H1 (cell line): ENCODE data around the gene GRIP1. TPM values are rescaled to one million over a fixed set of nuclear protein-coding genes. Genes with fewer than 3 reads are reported as not detected.

Experiments
- CBX5 ChIP-seq: fragments of 300-800, 300-1000 bp; sonication (generic); IDR thresholded peaks from 2 replicates; pipeline ENCODE4 v1.7.1; 2016; ENCODE audit warnings: antibody characterized with exemption, low read length, low read depth
- PHF8 ChIP-seq: fragments of 200-600 bp; sonication (generic); conservative IDR thresholded peaks from 2 replicates; pipeline ENCODE4 v1.7.1; 2012; ENCODE audit warnings: low read depth, mild to moderate bottlenecking, inconsistent platforms, low read length, moderate library complexity
- POLR2A ChIP-seq, 2 experiments: IDR thresholded peaks; 1 replicate in 1 of 2; 2 replicates in 1 of 2; pipeline ENCODE4 v1.6.1; 2011; ENCODE audit warnings: low read depth in 2 of 2, low read length in 2 of 2, mild to moderate bottlenecking in 2 of 2; ENCODE audit errors: control extremely low read depth in 1 of 2
- RNF2 ChIP-seq: fragments of 200-900, 300-1000 bp; sonication (generic); IDR thresholded peaks from 2 replicates; pipeline ENCODE4 v1.7.1; 2016; ENCODE audit warnings: borderline replicate concordance, low read depth, mild to moderate bottlenecking, antibody characterized with exemption, low read length; ENCODE audit not compliant: poor library complexity, severe bottlenecking; ENCODE audit errors: missing control alignments
- SRF ChIP-seq: IDR thresholded peaks from 2 replicates; pipeline ENCODE4 v1.6.1; 2011; ENCODE audit warnings: mild to moderate bottlenecking, low read depth, low read length, moderate library complexity
- YY1 ChIP-seq: IDR thresholded peaks from 2 replicates; pipeline ENCODE4 v1.6.1; 2011; ENCODE audit warnings: low read depth, mild to moderate bottlenecking, low read length
- polyA plus RNA-seq, 7 experiments: library from polyadenylated mRNA; depleted of rRNA in 3 of 7; stranded (reverse) in 5 of 7; unstranded in 2 of 7; fragments of >200 nt in 5 of 7; fragments of 200-250 nt in 2 of 7; gene quantifications; 1 replicate in 5 of 7; 2 replicates in 1 of 7; 4 replicates in 1 of 7; pipeline versions ENCODE4 v1.2.1 to v1.2.3, GENCODE V29; 2011 to 2013; ENCODE audit warnings: missing spikeins in 2 of 7, mixed read lengths in 2 of 7
- total RNA-seq: library from RNA; stranded (reverse); fragmentation: NEBNext Ultra II Directional; extraction: Animal tissue kit (Norgen Biotek cat#: 25700); gene quantifications from 2 replicates; pipeline ENCODE4 v1.2.1, GENCODE V29; 2021
- TF ChIP-seq, protein P1 (sequence below), 3 experiments: IDR thresholded peaks; 1 replicate in 2 of 3; 2 replicates in 1 of 3; pipeline versions ENCODE4 v1.5.1 to v1.6.1; 2011; ENCODE audit warnings: low read length in 3 of 3, mild to moderate bottlenecking in 3 of 3, inconsistent platforms in 2 of 3, low read depth in 1 of 3, moderate library complexity in 1 of 3; ENCODE audit not compliant: insufficient read depth in 1 of 3; ENCODE audit errors: control extremely low read depth in 1 of 3

Gene GRIP1
- total and polyA plus RNA-seq, 2 of the 8 experiments (the other 6 are each of a cell fraction or from before 2014, with no cell fraction given): 4.5 to 27.3 TPM

- TF ChIP-seq RNF2 (no peak), PHF8 (no peak), YY1 (no peak), POLR2A (IDR thresholded peaks at IDR 0.05; ENCODE audit: control extremely low read depth in 1 of 2, low read depth in 2 of 2, low read length in 2 of 2) (no peak), CBX5 (no peak), SRF (no peak)
- TF ChIP-seq, protein P1, sequence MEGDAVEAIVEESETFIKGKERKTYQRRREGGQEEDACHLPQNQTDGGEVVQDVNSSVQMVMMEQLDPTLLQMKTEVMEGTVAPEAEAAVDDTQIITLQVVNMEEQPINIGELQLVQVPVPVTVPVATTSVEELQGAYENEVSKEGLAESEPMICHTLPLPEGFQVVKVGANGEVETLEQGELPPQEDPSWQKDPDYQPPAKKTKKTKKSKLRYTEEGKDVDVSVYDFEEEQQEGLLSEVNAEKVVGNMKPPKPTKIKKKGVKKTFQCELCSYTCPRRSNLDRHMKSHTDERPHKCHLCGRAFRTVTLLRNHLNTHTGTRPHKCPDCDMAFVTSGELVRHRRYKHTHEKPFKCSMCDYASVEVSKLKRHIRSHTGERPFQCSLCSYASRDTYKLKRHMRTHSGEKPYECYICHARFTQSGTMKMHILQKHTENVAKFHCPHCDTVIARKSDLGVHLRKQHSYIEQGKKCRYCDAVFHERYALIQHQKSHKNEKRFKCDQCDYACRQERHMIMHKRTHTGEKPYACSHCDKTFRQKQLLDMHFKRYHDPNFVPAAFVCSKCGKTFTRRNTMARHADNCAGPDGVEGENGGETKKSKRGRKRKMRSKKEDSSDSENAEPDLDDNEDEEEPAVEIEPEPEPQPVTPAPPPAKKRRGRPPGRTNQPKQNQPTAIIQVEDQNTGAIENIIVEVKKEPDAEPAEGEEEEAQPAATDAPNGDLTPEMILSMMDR (IDR thresholded peaks at IDR 0.05; ENCODE audit: control extremely low read depth in 1 of 3, insufficient read depth in 1 of 3, low read depth in 1 of 3, low read length in 3 of 3): no peak
These were observed 18.5 kb upstream of the GRIP1 start (continued) for GRCh38 chr12:66697404-66697803.
